ENCODE measurements around the gene MSRB3.

The MSRB3 gene

GRCh38 chr12:65384240-65384639 is 105.8 kb downstream of the MSRB3 start:
- Histone ChIP-seq H3K4me3 (no peak overlapping the region), H3K27ac (no peak overlapping the region)
- no peak for TF ChIP-seq CTCF (IDR thresholded peaks at IDR 0.05)
- DNase-seq (ENCODE audit: low spot score) = no peak

- Histone ChIP-seq H3K4me3 (no peak overlapping the region), H3K27ac (no peak overlapping the region)
- TF ChIP-seq CTCF (IDR thresholded peaks at IDR 0.05) = no peak
- DNase-seq (ENCODE audit: low spot score) = no peak
Measured at GRCh38 chr12:65387396-65387795, 108.9 kb downstream of the MSRB3 start.

GRCh38 chr12:65389436-65389835 is 111.0 kb downstream of the MSRB3 start:
- no peak overlapping the region for H3K27ac ChIP-seq
- no peak for DNase-seq (ENCODE audit: low spot score)
- TF ChIP-seq CTCF (IDR thresholded peaks at IDR 0.05) = no peak
- no peak overlapping the region for H3K4me3 ChIP-seq

DNA sequence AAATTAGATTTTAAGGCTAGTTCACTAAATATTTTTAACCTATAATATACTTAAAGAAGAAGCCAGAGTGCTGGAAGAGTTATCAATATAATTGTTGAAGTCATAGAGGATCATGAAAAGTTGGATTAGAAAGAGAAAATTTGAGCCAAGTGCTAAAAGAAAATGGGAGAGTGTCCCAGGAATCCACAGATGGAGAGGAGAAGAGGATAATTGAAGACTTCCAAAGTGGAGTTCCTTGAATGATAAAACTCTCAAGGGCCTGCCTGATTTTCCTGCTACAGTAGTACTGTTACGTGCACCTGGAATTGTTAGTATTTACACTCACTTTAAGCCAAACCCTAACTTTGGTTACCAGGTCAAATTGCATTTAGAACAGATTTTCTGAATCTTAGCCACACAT is 113.2 kb downstream of the MSRB3 start:
- TF ChIP-seq CTCF (IDR thresholded peaks at IDR 0.05) = no peak
- Histone ChIP-seq H3K27ac (no peak overlapping the region), H3K4me3 (no peak overlapping the region)
- no peak for DNase-seq (ENCODE audit: low spot score)

GRCh38 chr12:65392491-65392890 is 114.0 kb downstream of the MSRB3 start:
- TF ChIP-seq CTCF (IDR thresholded peaks at IDR 0.05) = no peak

GRCh38 chr12:65403188-65403587 is 124.7 kb downstream of the MSRB3 start:
- H3K4me3 ChIP-seq = no peak overlapping the region
- no peak for DNase-seq (ENCODE audit: low spot score)
- TF ChIP-seq CTCF (IDR thresholded peaks at IDR 0.05) = no peak
- H3K27ac ChIP-seq = no peak overlapping the region

More at GRCh38 chr12:65392491-65392890, 114.0 kb downstream of the MSRB3 start:
- Histone ChIP-seq H3K4me3 (no peak overlapping the region), H3K27ac (no peak overlapping the region)
- no peak for DNase-seq (ENCODE audit: low spot score)

DNA sequence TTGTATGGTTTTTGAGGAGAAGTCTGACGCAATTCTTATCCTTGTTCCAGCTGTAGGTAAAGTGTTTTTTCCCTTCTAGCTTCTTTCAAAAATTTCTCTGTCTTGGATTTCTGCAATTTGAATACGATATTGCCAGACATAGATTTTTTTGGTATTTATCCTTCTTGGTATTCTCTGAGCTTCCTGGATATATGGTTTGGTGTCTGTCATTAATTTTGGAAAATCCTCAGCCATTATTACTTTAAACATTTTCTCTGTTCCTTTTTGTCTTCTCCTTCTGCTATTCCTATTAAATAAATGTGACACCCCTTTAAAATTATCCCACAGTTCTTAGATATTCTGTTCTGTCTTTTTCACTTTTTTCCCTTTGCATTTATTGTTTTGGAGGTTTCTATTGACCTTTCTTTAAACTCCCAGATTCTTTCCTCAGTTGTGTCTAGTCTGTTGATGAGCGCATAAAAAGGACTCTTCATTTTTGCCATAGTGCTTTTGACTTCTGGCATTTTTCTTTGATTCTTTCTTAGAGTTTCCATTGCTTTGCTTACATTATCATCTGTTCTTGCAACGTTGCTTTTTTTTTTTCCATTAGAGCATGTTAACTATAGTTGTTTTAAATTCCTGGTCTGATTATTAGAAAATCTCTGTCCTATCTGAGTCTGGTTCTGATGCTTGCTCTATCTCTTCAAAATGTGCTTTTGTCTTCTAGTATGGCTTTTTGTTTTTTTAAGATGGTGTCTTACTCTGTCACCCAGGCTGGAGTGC is 129.1 kb downstream of the MSRB3 start:
- no peak overlapping the region for H3K4me3 ChIP-seq
- no peak for TF ChIP-seq CTCF (IDR thresholded peaks at IDR 0.05)
- no peak for DNase-seq (ENCODE audit: low spot score)
- H3K27ac ChIP-seq = no peak overlapping the region

All from coronary artery (tissue), 2 donors.